Measurements from ENCODE around the gene IQCF6.

The IQCF6 gene

GRCh38 chr3:51739110-51739509 is 39.9 kb downstream of the IQCF6 start:
- Histone ChIP-seq H3K27me3 (ENCODE audit: control insufficient read depth, insufficient read depth, low read length) (no peaks in the 10 kb centered on the region), H2AFZ (no peak overlapping the region), H3K4me2 (ENCODE audit: low read length) (no peak overlapping the region), H3K27ac (no peak overlapping the region), H3K36me3 (ENCODE audit: control insufficient read depth, insufficient read depth, low read length) (no peaks in the 10 kb centered on the region), H3K9me3 (ENCODE audit: control insufficient read depth, low read length) (no peaks in the 10 kb centered on the region), H3K9ac (no peak overlapping the region), H3K79me2 (no peaks in the 10 kb centered on the region), H3K4me3 (ENCODE audit: low read depth, low read length) (no peak overlapping the region), H3K4me1 (no peaks in the 10 kb centered on the region)
- no peak for TF ChIP-seq CTCF (IDR thresholded peaks at IDR 0.05)

- H3K27me3 ChIP-seq (ENCODE audit: control insufficient read depth, insufficient read depth, low read length) = no peaks in the 10 kb centered on the region
- no peak overlapping the region for H2AFZ ChIP-seq
- no peak overlapping the region for H3K4me2 ChIP-seq (ENCODE audit: low read length)
- no peak overlapping the region for H3K9ac ChIP-seq
- H3K79me2 ChIP-seq = no peaks in the 10 kb centered on the region
- no peak overlapping the region for H3K4me3 ChIP-seq (ENCODE audit: low read depth, low read length)
- no peaks in the 10 kb centered on the region for H3K9me3 ChIP-seq (ENCODE audit: control insufficient read depth, low read length)
- no peak overlapping the region for H3K27ac ChIP-seq
- no peaks in the 10 kb centered on the region for H3K4me1 ChIP-seq
- no peaks in the 10 kb centered on the region for H3K36me3 ChIP-seq (ENCODE audit: control insufficient read depth, insufficient read depth, low read length)
- TF ChIP-seq CTCF (IDR thresholded peaks at IDR 0.05) = no peak
These were observed 43.1 kb downstream of the IQCF6 start for GRCh38 chr3:51735950-51736349.

DNA sequence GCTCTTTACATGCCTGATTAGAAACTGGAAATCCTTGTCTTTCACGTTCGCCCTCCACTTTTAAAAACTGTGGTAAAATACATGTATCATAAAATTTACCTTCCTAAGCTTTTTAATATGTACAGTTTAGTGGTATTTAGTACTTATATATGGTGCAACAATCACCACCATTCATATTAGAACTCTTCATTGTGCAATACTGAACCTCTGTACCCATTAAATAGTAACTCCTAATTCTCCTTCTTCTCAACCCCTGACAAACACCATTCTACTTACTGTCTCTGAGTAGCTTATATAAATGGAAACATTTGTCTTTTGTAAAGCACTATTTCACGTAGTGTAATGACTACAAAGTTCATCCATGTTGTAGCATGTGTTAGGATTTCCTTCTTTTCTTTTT is 44.0 kb downstream of the IQCF6 start:
- H3K27ac ChIP-seq = no peak overlapping the region
- no peaks in the 10 kb centered on the region for H3K9me3 ChIP-seq (ENCODE audit: control insufficient read depth, low read length)
- H3K27me3 ChIP-seq (ENCODE audit: control insufficient read depth, insufficient read depth, low read length) = no peaks in the 10 kb centered on the region
- no peaks in the 10 kb centered on the region for H3K79me2 ChIP-seq
- H3K9ac ChIP-seq = no peak overlapping the region
- no peaks in the 10 kb centered on the region for H3K36me3 ChIP-seq (ENCODE audit: control insufficient read depth, insufficient read depth, low read length)
- TF ChIP-seq CTCF (IDR thresholded peaks at IDR 0.05) = no peak
- H2AFZ ChIP-seq = no peak overlapping the region
- no peak overlapping the region for H3K4me2 ChIP-seq (ENCODE audit: low read length)
- no peaks in the 10 kb centered on the region for H3K4me1 ChIP-seq
- no peak overlapping the region for H3K4me3 ChIP-seq (ENCODE audit: low read depth, low read length)

- Histone ChIP-seq H3K36me3 (ENCODE audit: control insufficient read depth, insufficient read depth, low read length) (no peaks in the 10 kb centered on the region), H3K27me3 (ENCODE audit: control insufficient read depth, insufficient read depth, low read length) (no peaks in the 10 kb centered on the region)
These were observed 44.5 kb downstream of the IQCF6 start for GRCh38 chr3:51734572-51734907.

More at GRCh38 chr3:51734572-51734907, 44.5 kb downstream of the IQCF6 start:
- no peaks in the 10 kb centered on the region for H3K79me2 ChIP-seq
- TF ChIP-seq CTCF (IDR thresholded peaks at IDR 0.05) = no peak
- H3K4me1 ChIP-seq = no peaks in the 10 kb centered on the region
- no peak overlapping the region for H2AFZ ChIP-seq
- H3K4me3 ChIP-seq (ENCODE audit: low read depth, low read length) = no peak overlapping the region
- H3K4me2 ChIP-seq (ENCODE audit: low read length) = no peak overlapping the region
- no peak overlapping the region for H3K9ac ChIP-seq
- no peaks in the 10 kb centered on the region for H3K9me3 ChIP-seq (ENCODE audit: control insufficient read depth, low read length)
- no peak overlapping the region for H3K27ac ChIP-seq
